Hepatic stellate cell (primary cell): ENCODE data around the gene RANBP17.
A peak's percentile ranks its signal among the peaks of the same experiment; 100 is the strongest.
"Not testable (repeated sequence)": the region's sequence is repeated elsewhere in the genome, so short reads cannot be mapped to it uniquely, and the experiment has no call there.

Experiments used
- DNase-seq: peaks from one replicate; pipeline ENCODE4 v3.0.0; 2011; ENCODE audit warnings: low spot score

RANBP17 gene

DNA sequence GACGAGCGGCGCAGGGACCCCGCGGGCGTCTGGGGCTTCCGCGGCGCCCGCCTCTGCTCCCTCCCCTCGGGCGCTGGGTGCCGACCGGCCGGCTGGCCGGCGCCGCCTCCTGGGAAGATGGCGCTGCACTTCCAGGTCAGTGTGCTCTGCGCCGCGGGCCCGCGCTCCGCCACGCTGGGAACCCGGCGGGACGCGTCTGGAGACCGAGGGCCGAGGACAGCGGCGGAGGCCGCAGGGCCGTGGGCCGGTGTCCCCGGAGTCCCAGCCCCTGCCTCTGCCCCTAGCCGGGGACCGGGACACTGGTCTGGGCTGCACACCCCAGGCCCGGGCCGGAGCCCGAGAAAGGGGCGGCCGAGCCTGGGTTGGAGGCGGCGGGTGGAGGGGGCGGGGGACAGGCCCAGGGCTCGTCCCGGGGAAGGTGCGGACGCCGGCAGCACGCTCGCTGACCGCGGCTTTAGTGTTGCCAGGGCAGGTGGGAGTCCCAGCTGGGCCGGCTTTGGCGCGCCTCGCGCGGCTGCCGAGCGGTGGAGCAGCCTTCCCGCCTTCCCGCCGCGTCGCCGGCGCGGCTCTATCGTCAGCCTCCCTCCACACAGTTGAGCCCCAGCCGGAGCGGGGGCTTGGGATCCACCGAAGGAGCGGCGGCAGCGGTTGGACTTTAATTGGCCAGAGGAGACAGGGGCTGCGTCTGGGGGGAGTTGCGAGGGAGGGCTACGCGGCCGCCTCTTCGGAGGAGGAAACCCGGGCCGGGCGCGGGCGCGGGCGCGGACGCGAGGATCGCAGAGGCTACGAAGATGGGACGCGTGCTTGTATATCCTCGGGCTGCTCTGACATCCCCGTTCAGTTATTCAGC is at the start of gene RANBP17:
Gene RANBP17 (plus strand): TSS at position 102 of the 850 bp plus-strand sequence.
- peak; percentile 52 for DNase-seq

DNA sequence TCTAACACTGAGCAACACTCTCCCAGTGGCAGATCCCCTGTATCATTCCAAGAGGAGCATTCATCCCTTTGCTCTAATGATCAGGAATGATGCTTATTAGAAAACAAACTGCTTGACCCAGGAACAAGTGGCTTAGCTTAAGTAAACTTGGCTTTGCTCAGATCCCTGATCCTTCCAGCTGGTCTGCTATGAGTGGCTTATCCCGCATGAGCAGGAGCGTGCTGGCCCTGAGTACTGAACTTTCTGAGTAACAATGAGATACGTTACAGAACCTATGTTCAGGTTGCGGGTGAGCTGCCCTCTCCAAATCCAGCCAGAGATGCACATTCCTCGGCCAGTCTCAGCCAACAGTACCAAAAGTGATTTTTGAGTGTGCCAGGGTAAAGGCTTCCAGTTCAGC is 48.6 kb upstream of the RANBP17 start:
- DNase-seq: no peak

DNA sequence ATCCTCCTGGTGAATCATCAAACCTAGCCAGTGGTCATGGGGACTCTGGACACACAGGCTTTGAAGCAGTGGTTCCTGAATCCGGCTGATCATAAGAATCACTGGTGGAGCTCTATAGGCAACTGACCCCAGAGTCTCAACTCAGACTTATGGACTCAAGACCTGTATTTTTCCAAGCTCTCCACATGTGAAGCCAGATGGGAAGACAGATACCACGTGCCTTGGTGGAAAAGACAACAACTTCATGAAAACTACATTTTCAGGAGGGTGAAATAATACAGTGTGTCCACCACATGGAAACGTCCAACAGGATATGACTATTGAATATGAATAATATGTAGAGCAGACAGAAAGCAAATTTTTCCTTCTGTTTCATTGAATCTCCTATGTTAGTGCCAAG is 44.6 kb upstream of the RANBP17 start:
- no peak for DNase-seq

DNA sequence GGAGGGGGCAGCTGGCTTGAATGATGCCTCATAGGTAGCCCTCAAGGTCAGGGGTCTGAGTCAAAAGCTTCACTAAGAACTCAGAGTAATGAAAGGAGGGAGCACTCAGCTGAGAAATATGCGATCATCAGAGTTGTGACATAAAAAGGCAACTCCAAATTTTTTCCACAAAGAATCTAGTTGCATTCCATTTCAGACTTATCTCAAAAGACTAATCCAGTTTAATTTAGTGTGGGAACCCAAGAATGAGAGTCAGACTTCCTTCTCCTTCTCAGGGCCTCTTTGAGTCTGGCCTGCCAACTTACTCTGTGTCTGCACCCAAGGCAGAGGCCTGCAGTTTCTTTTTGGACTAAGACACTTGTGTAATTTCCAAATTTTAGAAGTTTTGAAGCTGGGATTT is 43.6 kb upstream of the RANBP17 start:
- no peak for DNase-seq

DNA sequence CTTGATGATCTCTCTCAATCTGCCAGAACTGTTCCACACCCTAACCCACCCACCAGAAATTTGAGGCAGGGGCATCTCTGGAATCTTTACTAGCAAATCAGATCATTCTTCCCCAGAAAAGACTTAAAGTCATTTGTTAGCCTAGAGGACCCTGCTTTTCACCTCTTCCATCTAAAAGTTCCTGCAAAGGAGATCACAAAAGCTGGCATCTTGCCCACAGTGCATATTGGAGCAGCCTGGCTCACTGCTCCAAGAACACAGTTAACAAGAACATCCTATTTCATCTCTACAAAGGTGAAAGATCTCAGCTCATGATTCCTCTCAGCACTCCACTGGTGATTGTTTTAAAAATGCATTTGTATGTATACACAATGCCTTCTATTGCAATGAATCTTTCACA is 42.0 kb upstream of the RANBP17 start:
- DNase-seq: no peak

DNA sequence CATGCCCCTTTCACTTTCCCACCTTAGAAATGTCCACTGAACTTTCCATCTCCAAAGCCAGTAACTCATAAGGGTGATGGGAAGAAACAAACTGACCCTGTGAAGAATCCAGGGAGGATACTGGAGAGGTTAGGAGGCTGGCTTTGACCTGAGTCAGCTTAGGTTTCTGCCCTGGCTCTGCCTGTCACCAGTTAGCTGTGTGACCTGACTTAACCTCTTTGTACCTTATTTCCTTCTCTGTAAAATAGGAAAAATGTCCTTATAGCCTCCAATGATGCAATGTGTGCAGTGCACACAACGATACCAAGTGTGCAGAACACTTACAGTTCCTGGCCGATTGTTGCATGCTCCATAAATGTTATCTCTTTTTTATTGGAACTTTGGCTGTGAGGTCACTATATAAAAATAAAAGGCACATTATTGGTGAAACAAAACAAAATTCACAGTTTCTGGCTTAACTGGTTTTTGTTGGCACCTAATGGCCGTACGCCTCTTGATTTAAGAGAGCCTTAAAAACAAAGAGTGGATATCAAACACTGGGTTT is 40.5 kb upstream of the RANBP17 start:
- DNase-seq: no peak

DNA sequence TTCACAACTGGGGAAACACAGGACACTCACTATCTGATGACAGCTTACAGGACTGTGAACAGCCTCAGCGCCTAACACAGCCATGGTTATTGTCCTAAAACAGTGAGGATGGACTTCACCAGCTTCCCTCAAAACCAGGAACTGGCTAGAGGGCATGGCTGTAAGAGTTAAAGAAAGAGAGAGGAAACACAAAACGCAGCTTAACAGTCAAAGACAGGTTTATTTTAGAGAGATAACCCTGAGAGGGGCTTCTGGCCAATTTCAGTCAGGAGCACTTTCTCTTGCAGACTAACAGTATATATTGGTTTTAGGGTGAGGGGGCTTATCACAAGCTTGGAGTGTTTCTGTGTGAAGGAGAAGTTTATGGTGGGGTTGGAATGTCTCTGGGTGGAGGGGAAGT is 35.7 kb upstream of the RANBP17 start:
- no peak for DNase-seq

DNA sequence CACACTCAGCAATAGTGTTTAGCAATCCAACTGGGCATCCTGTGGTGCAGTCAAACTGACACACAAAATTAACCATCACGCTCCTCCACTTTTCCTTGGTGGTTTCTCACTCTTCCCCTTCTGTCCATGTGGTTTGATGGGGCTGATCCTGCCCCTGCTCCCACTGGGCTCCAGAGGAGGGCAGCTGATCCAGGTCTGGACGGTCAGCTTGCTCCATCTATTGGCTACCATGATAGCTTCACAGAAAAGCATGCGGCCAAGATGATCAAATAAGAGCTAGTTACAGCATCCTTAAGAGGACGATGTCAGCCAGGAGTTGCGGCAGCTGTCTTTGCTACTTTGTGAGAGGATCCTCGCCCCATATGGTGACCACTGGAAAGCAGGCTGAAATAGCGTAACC is 29.6 kb upstream of the RANBP17 start:
- no peak for DNase-seq

DNA sequence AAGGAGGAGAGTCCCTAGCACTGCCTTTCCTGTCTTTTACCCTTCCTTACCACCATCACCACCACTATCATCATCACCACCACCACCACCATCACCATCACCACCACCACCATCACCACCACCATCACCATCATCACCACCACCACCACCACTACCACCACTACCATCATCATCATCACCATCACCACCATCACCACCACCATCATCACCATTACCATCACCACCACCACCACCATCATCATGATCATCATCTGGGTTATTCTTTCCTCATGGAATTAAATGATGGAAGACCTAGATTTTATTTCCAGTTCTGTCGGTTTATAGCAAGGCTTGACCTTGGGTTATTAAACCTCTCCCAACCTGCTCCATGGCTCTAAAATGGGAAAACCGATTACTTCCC is 27.8 kb upstream of the RANBP17 start:
- DNase-seq: not testable (repeated sequence)

DNA sequence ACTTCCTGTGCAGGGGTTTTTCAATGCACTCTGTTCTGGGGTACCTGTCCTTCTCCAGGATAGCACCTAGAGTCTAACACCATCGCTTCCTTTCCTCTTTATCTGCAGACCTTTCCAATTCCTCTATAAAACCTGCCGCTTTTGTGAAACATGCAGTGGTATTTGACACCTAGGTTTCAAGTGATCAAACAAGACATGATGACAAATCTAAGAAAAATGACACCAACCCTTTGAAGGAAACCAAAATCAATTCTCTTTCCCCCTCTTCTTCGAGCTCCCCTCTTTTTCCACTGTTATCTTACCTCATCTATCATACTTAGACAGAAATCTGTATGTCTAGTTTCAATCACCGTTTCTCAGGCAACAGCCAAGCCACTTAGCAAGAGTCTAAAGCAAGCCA is 25.6 kb upstream of the RANBP17 start:
- no peak for DNase-seq

DNA sequence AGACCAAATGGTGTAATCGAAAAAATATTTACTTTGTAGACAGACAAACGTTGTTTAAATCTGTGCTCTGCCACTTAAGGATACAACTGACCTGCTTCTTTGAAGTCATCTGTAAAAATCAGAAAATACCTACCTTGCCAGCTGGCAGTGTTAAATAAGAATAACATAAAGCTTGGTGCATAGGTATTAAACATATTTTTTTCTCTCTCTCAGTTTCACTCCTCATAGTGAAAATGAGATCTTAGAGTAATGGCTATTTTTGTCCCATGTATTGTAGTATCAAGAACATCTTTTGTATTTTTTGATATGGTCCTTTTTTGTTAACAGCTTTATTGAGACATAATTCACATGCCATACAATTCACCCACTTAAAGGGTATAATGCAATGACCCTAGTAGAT is 17.9 kb upstream of the RANBP17 start:
- no peak for DNase-seq

DNA sequence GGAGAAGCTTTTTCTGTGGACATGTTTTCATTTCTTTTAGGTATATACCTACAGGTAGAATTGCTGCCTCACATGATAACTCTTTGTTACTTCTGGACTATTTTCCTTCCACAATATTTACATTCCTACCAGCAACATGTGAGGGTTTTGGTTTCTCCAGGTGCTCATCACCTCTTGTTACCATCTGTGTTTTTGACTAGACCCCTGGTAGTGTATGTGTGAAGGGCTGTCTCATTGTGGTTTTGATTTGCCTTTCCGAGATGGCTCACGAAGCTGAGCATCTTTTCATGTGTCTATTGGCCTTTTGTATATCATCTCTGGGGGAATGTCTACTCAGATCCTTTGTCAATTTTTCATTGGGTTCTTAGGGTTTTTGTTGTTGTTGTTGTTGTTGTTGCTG is 17.2 kb upstream of the RANBP17 start:
- no peak for DNase-seq

DNA sequence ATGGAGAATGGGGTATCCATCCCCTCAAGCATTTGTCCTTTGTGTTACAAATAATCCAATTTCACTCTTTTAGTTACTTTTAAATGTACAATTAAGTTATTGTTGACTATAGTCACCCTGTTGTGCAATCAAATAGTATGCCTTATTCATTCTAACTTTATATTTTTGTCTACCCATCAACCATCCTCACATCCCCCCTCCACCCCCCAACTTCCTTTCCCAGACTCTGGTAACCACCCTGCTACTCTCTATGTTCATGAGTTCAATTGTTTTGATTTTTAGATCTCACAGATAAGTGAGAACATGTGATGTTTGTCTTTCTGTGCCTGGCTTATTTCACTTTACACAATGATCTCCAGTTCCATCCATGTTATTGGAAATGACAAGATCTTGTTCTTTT is 15.4 kb upstream of the RANBP17 start:
- DNase-seq: no peak

DNA sequence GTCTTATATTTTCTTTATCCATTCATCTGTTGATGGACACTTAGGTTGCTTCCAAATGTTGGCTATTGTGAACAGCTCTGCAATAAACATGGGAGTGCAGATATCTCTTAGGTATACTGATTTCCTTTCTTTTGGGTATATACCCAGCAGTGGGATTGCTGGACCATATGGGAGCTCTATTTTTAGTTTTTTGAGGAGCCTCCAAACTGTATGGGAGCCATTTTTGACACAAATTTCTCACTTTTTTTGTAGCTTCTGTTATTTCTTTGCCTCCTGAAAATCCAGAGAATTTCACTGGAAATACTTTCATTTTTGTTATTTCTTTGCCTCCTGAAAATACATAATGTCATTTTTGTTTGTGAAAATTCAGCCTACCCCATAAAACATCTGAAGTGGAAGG is 15.0 kb upstream of the RANBP17 start:
- DNase-seq: no peak

DNA sequence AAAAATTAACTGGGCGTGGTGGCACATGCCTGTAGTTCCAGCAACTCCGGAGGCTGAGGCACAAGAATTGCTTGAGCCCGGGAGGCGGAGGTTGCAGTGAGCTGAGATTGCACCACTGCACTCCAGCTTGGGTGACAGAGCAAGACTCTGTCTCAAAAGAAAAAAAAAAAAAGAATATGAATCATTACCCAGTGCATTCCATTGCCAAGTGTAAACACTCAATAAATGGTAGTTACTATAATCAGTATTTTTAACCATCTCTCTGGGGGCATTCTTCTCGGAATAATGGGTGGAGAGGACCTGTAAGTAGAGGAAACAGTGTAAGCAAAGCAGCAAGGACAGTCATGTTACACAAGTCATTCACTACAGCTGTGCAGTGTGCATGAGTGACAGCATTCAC is 13.8 kb upstream of the RANBP17 start:
- no peak for DNase-seq

DNA sequence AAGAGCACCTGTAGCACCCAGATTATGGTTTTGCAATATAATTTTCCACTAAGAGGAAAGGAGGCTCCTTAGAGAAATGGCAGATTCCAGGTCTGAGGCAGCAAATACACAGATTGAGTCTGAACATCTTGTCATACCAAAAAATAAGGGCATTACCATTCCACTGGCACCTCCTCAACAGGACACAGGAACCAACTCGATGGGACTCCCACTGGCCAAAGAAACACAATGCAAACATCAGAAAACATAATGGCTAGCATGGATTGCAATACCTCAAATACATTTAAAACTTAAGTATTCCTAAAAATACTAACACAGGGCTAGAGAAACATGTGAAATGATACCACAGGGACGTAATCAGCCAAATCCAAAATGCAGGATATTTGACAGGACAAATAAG is 12.4 kb upstream of the RANBP17 start:
- DNase-seq: no peak

DNA sequence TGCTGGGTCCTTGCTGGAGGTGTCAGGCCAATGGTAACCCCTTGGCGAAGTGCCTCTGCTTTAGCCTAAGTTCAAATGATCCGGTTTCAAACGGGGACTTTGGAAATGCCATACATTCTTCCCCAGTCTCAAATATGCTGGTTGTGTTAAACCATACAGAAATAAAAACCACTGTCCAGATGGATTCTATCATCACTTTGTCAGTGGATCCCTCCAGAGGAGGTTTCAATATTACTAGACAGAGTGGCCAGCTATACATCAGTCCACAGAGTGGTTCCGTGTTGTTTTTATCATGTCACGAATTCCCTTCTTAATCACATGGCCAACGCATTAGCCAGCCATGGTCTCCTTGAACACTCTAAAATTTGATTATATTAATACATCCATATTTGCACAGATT is 7.3 kb upstream of the RANBP17 start:
- peak; percentile 27 for DNase-seq

DNA sequence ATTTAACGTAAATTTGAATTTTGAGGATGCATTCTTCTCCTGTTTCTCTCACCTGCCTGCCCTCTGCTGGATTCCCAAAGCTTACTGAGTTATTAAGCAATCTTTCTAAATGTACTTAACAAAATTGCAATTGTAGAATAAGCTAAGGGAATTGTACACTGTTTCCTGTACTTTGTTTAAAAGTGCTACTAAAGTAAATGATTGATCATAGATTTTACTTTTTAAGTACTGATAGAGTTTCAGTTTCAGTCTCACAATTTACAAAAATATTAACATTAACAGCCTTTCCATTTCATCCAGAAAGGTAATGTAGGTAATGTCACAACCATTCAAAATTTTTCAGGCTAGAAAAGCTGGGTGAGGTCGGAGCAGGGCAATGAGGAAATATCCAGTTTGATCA is 4.8 kb upstream of the RANBP17 start:
- DNase-seq: no peak

DNA sequence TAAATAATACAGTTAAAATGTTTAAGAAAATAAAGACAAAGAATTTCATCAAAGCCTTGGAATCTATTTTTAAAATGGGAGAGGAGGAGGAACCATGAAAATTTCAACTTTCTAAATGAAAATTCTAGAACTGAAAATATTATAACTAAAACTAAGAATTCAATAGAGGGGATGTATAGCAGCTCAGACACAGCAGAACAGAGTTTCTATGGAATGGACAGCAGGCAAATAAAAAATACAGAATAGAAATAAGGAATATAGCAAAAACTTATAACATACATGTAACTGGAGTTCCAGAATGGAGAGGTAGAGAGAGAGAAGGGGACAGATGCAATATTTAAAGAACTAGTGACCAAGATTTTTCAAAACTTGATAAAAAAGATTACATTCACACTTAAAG is 1.4 kb upstream of the RANBP17 start:
- DNase-seq: no peak

DNA sequence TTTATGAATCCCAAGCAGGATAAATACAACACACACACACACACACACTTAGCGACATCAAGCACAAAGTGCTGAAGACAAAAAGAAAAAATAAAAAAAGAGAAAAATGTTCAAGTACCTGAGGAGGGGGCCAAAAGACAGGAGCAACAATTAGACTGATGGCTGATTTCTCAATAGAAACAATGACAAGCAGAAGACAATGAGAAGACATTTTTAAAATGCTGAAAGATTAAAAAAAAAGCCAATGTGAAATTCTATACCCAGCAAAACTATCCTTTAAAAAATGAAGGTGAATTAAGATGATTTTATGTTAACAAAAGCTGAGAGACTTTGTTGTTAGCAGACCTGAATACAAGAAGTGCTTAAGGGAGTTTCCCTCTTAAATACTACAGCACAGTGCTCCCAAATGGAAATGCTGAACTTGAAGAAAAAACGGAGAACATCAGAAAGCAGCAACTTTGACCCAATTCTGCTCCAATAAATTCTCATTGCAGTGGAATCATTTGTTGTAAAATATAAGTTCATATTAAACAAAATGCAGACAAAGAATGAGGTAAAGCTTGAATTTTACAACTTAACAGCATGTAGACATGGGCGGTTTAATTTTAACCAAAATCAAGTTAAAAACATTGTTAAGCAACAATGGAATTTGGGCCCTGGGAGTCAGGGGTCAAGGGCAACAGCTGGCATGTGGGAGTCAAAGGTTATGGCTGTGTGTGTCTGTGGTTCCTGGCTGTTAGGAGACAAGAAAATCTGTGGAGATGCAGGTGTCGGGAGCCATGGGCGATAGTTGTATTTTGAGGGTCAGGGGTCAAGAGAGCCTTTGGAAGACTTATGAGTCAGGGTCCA is 776 bp upstream of the RANBP17 start:
- DNase-seq: no peak

DNA sequence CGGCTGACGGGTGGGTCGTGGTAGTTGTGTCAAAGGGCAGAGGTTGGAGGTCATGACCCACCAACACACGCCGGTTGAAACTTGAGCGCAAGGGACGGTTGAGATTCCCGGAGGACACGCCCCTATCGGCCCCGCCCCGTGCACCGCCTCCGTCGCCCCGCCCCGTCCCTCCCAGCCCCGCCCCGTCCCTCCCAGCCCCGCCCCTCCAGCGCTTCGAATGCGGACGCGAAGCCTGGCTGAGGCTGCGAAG is 226 bp upstream of the RANBP17 start:
- no peak for DNase-seq

DNA sequence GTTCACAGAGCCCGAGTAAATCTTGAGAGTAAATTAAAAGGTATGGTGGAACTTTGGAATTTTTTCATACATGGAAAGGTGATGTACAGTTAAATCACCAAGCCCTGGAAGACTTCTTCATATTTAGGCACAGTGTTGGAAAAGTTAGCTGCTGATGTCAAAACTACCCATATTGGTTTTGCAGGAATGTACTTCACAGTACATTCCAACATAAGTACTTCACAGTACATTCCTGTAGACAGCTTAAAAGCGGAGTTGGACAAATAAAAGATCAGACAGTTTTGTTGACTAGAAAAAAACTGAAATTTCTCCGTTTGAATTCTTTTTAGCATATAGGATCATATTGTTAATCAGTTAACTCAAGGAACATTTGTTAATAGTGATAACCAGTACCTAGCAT is 1.8 kb downstream of the RANBP17 start:
- no peak for DNase-seq

DNA sequence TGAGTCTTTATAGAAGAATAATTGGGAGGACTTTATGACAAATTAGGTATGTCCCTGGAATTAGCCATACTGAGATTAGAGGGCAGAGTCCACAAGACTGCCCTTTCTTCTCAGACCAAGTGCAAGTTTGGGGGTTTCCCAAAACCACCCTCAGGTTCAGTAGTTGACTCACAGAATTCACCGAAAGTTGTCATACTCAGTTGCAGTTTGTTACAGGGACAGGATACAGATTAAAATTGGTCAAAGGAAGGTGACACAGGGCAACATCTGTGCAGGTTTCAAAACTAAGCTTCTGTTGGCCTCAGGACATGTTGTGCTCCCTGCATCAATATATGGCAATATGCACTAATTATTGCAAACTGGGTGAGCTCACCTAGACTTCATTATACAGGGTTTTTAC is 3.8 kb downstream of the RANBP17 start:
- no peak for DNase-seq

DNA sequence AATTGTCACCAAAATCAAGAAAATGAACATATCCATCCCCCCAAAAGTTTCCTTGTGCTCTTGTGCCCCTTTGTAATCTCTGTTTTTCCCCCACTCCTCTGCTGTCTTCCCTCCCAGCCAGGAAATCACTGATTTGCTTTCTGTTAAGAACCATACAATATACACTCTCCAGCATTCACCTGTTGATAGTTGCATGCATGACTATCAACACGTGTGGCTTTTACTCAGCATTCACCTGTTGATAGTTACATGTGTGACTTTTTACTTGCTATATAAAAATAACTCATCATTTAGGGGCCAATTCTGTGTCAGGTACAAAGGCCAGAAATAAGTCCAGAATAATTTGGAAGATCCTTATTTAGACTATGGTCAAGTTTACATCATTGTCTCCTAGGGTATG is 6.0 kb downstream of the RANBP17 start:
- no peak for DNase-seq
